Smooth muscle cell of the brain vasculature (primary cell): ENCODE results near the gene NMNAT2.
"Not testable (repeated sequence)": the region's sequence is repeated elsewhere in the genome, so short reads cannot be mapped to it uniquely, and the experiment has no call there.

ENCODE experiments used
- DNase-seq: peaks from one replicate; pipeline ENCODE4 v3.0.0-alpha.2; 2012; ENCODE audit warnings: low read depth, low spot score

Gene NMNAT2

DNA sequence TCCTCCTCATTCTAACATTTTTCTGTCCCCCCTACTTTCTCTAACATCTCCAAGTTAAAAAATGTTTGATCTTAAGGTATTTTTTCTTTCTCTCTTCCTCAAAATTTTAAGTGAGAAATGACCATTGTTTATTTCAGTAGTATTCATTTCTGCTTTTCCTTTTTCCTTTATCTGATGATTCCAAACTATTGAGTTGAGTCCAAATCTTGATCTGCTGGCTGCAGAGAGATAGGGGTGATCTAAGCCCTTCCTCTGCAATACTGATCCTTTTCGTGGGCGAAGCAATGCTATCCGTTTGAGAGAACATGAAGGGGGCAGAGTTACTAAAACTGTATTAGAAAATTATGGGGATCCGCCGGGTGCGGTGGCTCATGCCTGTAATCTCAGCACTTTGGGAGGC is 516 bp upstream of the NMNAT2 start:
- DNase-seq: no peak

DNA sequence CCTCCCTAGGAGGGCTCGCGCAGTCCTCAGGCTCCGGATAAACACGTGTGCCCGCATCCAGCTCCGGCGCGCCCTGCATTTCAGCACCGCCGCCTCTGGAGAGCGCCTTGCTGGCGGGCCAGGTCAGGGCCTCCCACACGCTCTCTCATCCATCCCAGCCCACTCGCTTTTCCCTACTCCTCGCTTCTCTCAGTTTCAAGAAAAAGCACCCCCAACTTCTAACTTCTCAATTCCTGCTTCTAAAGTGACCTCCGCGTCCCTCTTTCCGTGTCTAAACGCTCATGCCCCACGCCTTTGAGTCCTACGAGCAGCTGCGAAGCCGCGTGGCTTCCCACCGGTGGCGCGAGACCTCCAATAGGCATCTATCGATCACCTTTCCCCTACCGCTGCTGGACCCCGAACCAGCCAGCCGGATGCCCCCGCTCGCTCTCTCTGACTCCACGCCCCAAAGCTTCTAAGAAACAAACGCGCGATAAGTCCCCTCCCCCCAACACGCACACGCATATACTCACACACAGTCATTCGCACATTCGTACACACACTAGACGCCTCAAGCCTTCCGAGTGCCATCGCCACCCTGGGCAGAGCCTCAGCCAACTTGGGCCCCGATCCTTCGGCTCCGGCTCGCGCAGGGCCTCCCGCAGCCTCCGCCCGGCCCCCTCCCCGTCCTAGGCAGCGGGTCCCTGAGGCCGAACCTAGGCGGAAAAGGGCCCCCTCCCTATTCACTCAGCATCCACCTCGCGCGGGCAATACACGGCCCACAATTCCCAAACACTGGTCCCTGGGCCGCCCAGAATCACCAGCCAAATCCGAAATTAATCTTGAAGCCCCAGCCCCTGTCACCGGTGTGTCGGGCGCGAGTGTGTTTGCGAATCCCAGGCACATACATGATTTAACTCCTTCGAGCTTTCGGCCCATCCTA is 1.1 kb downstream of the NMNAT2 start:
- peak; percentile 28 for DNase-seq

- no peak for DNase-seq
Measured at GRCh38 chr1:183414365-183414764, 3.8 kb downstream of the NMNAT2 start.

DNA sequence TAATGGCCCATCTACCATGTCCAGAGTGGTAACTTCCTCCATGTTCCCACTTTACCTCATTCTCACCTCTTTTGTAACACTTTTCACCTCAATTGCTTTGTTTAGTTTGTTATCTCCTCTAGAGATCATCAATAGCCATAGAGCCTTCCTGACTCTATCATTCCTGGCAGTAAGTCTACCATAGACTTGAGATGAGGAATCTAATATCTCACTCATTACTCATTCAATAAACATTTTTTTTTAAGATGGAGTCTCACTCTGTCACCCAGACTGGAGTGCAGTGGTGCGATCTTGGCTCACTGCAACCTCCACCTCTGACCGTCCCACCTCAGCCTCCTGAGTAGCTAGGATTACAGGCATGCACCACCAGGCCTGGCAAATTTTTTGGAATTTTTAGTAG is 7.1 kb downstream of the NMNAT2 start:
- no peak for DNase-seq

- no peak for DNase-seq
Measured at GRCh38 chr1:183407961-183408360, 10.2 kb downstream of the NMNAT2 start.

- no peak for DNase-seq
Measured at GRCh38 chr1:183407474-183407873, 10.7 kb downstream of the NMNAT2 start.

DNA sequence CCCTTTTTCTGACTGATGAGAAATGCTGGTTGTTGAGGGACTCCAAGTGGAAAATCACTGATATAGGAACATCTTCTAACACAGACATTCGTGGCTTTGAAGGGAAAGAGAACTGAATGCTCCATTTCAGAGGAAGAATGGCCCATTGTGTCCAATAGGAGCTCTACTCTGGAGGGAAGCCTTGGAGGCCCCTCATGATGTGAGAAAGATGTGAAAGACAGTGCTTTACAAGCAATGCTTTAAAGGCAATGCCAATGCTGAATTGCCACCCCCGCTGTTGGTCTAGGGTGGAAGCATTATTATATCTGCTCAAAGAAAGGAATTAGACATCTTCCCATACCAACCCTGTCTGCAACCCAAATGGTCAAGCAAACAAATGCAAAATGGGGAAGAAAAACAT is 13.7 kb downstream of the NMNAT2 start:
- DNase-seq: no peak

DNA sequence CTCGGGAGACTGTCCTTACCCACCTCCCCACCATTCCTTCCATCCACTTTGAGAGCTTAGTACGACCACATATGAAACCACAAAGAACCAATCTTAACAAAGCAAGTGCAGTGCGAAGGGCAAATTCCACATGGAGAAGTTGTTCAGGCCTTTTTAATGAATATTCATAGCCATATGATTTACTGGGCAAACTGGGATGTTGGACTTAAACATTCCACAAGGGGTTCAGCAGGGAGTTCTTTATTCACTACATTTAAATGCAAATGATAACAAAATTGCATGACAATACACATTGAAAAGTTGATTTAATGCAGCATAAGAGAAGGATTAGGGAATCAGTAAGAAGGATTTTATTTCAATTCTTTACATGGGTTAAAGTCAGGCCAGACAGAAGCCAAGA is 14.7 kb downstream of the NMNAT2 start:
- no peak for DNase-seq

- not testable (repeated sequence) for DNase-seq
Measured at GRCh38 chr1:183401565-183401964, 16.6 kb downstream of the NMNAT2 start.

GRCh38 chr1:183394435-183394834 is 23.7 kb downstream of the NMNAT2 start:
- no peak for DNase-seq

DNA sequence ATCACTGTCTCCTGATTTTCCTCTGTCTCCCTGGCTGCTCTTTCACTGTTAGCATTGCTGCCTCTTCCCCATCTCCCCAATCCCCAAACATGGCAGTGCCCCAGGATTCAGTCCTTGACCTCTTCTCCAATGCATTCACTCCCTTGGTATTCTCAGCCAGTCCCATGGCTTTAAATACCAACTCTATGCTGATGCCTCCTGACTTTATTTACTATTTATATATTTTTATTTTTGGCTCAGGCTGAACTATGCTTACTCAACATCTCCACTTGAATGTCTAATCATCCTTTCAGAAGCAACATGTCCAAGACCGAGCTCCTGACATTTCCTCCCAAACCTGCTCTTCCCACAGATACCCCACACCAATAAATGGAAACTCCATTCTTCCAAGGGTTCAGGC is 26.3 kb downstream of the NMNAT2 start:
- DNase-seq: no peak

- no peak for DNase-seq
Measured at GRCh38 chr1:183390561-183390960, 27.6 kb downstream of the NMNAT2 start.

DNA sequence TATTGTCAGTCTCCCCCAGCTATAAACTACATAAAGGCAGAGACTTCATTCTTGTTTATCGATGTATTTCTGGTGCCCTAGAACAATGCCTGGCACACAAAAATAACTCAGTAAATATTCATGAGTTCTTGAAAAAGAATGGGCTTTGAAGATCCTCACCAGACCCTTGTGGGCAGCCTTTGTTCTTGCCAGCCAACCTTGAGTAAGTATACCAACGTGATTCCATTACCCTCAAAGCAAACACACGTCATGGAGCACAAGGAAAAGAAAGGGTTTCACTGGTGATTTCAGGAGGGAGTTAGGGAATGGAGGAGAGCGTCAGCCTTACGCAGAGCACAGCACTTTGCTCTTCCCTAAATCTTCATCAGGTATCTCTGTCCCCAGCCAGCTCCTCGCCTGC is 29.4 kb downstream of the NMNAT2 start:
- DNase-seq: no peak

DNA sequence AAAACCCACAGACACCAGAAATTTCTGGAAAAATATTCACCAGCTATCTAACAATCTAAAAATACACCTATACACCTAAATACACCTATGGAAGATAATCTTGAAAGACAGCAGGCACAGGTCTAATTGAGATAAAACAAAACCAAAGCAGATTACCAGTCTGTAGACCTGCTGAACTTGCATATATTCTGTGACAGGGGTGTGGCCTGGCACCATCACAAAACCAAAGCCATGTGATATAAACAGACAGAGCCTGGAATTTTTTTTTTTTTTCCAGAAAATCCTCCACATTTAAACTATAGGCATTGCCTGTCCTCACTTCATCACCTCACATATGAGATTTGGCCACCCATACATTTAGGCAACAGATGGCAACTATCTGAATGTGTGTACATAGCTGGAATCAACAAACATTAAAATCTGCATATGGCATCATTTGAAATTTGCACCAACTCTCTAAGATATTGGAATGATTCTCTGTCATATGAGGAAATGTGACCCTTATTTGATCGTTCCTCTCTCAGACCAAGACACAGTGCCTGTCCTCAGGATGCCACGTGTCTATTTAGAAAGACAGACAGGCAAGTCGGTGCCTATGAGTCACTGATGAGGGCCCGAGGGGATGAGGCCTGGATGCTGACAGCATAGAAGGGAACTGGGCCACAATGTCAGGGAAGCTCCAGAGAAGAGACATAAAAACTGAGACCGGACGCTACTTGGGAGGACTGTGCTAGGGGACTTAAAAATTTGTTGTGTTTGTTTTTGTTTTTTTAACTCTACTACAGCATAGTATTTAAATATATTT is 32.6 kb downstream of the NMNAT2 start:
- no peak for DNase-seq

DNA sequence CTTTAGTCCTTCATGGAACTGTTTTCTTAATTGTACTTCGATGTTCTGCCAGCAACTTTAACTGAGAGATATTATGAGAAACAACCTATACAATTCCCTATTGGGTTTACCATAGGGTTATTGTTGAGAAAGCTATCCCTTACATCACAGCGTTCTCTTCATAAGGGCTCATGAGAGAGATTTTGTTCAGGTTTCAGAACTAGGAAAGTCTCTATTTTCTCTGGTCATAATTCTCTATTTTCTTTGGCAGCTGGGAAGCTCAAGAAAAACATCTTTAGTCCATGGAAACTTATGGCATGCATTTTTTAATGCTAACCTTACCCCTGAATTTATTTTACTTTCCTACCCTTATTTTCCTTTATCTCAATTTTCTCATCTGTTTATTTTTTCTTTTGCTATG is 38.2 kb downstream of the NMNAT2 start:
- peak; percentile 60 for DNase-seq

- no peak for DNase-seq
Measured at GRCh38 chr1:183375381-183375780, 42.8 kb downstream of the NMNAT2 start.

DNA sequence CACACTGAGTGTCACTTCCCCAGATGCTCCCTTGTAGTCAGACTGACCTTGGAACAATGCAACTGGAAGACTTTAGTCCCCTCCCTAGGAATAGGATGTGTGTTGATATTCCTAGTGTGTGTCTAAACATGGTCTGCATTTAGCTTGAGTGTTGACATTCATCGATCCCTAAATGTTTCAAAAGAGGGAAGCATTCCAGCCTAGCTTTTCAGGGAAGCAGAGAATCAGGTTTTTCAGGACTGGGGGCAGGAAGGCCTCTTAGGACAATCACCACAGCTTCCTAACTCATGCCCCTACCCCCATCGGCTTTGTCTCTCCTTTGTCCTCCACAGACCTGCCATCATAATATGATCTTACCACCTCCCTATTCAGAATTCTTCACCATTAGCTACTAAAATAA is 43.4 kb downstream of the NMNAT2 start:
- no peak for DNase-seq

DNA sequence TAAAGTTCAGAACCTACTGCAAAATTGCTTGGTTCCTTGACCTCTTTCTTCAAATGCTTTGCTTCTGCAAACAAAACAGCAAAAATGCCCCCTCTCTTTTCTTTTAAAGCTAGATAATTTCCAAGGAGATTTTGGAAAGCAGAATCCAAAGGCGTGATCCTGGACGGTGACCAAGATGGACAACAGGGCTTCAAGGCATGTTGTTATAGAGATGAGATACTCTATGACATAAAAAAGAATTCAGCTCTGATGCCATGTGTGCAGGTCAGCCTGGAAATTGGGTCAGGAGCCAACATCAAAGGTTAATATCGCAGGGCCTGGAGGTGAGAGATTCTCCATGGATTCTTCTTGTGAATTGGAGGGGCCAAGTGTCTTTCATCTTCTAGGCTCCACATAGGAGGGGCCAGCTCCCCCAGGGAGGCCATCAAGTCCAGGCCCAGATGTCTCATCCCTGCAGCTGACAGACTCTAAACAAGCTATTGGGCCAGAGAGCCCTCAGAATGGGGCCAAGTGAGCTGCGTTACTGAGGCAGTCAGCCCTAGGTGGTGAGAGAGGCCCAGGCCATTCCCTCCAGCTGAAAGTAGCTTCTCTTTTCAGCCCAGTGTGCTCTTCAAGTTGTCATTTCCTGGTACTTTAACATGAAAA is 45.5 kb downstream of the NMNAT2 start:
- DNase-seq: no peak

DNA sequence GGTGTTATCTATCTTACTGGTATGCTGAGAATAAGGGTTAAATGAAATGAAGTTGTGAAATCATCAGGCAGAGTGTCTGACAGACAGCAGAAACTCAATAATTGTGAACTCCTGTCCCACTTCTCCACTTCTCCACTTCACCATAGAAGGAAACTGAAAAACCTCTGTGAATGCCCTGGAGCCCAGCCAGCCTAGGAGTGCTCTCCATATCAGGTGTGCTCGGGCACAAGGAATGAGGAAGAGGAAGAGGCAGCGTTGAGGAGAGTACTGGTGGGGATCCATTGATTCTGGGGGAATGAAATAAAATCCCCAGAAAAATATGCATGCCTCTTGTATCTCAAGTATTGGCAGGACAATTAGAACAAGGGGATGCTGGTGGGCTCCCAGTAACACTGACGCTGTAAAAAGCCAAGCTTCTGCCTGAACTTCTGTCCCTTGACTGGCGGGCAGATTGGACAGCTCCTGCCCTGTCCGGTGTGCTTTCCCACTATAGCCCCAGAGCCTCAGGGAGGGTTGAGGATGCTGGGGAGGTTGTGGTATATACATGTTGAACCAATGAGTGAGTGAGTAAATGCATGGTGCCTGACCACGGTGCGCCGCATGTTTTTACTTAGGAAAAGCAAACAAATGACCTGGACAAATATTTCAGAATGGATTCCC is 47.7 kb downstream of the NMNAT2 start:
- DNase-seq: no peak

DNA sequence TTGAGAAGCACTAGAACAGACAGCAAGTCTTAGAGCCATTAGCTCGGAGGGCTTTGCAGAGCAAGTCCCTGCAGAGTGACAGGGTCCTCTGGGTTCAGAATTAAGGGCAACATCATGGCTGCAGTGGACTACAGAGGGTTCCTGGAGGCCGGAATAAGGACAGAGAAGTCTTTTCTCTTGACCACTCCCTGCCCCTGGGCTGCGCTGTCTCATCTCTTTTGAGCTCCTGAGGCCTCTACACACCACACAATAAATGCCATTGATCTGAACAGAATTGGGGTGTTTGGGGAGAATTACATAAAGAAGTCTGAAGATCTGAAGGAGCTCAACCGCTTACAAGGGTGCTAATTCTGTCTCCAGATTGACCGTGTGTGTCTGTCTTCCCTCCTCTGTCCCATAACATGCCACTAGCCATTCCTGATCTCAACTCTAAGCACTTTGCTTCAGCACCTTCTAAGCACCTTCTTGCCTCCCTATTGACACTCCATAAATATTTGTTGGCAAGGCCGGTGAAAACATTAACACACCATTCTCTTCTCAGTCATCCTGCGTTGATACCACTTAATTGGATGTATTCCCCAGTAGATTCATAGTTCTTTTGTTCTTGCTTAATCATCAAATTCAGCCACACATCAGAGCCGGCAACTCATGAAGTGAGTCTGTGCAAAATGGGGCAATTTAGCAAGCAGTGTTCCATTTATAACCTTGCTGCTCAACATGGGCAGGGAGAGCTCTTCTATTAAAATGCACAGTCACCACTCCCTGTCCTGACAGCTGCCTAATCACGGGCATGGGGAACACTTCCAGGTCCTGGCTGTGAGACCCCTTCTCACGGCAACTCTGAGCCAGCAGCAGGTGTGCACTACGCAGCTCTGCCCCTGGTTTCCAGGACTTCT is 49.7 kb downstream of the NMNAT2 start:
- no peak for DNase-seq

DNA sequence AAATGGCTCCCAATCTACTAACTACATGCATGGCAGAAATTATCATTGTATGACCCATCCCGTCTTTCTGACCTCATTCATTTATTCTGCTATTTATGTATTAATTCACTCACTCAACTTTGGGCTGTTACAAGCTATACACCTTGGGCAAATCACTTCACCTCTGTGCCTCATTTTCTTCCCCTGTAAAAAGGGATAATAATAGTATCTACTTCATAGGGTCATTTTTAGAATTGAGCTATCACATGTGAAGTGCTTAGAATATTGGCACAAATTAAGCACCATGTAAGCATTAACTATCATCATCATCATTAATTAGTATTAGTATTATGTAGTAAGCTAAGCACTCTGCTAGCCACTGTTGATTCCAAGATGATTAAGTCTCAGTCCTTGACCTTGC is 52.1 kb downstream of the NMNAT2 start:
- no peak for DNase-seq
